ENCODE measurements around the gene DDX20.
"Not testable (repeated sequence)": the region's sequence is repeated elsewhere in the genome, so short reads cannot be mapped to it uniquely, and the experiment has no call there.

Gene DDX20

GRCh38 chr1:111793923-111794322, 38.2 kb downstream of the DDX20 start:
- no peak for DNase-seq

DNA sequence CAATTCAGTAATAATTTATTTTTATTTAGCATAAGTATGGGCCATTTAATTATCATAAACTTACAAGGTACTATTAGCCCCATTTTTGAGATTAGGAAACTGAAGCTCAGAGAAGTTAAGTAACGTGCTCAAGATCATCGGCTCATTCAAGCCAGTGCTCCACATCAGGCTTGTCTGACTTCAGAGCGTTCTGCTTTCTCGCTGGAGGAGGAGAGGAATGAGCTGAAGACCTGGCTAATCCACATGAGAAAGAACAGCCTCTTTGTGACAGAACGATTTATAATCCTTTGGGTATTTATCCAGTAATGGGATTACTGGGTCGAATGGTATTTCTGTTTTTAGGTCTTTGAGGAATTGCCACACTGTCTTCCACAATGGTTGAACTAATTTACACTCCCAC, 39.7 kb downstream of the DDX20 start:
- DNase-seq: no peak

DNA sequence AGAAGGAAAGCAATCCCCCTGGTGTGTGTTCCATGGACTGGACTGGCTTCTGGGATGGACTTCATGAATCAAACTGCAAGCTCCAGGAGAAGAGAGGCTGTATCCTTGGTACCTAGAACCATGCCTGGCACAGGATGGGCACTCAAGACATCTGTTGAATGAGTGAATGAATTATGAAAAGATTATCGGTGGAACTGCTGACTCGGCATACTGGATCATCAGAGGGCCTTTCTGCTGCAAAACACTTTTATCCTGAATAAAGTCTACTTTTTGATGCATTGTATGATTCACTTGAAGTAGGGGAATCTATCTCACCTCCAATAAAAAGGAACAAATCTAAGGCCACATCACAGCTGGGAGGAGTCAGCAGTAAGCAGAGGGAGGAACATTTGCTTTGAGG, 42.9 kb downstream of the DDX20 start:
- DNase-seq: no peak

GRCh38 chr1:111799722-111800121, 44.0 kb downstream of the DDX20 start:
- not testable (repeated sequence) for DNase-seq

DNA sequence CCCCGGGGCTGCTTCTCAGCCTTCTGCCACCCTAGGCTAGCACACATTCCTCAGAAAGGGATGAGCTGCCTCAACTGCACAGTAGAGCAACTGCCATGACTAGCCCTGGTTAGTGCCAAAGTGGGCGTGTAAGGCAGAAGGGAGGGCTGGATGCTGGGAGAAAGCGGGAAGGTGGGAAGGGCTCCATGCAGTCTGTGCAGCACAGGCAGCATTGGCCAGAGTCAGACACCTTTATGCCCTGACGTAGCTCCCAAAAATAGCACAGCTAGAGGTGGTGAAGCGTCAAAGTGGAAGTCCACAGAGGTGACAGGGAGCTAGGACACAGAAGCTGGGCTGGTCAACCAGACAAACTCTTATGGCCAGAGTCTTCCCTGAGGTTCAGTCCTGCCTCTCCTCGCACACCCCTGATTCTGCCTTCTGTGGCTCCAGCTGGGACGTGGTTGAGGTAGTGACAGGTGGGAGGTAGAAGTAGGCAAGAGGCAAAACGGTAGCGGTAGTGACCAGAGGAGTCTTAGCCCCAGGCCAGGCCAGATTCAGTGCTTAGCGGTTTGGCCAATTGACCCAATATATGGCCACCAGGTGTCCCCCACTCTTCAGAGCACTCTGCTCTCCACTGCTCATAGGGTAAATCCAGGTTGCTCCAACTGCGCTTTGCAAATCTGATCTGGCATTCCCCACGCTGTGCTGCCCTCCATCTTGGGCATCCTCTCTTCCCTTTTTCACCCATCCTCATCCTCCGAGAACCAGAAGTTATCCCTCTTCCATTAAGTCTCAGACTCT, 45.6 kb downstream of the DDX20 start:
- no peak for DNase-seq

GRCh38 chr1:111802110-111802509, 46.4 kb downstream of the DDX20 start:
- DNase-seq: no peak

DNA sequence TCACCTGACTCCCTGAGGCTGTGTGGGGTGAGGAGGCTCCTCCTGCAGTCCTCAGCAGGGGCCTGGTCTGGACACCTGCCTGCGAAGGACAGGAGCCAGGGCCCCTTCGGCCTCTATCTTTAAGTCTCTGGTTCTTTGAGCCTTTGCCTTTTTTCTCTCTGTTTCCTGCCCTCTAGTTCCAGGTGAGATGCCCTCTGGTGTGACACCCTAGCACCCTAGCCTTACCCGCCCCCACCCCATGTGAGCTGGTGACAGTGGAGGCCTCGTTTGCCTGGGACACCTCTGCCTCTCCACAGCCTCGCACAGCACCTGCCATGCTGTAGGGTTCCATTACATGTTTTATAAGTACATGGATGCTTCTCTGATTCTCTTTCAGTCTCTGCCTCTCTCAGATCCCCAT, 47.3 kb downstream of the DDX20 start:
- DNase-seq: no peak

DNA sequence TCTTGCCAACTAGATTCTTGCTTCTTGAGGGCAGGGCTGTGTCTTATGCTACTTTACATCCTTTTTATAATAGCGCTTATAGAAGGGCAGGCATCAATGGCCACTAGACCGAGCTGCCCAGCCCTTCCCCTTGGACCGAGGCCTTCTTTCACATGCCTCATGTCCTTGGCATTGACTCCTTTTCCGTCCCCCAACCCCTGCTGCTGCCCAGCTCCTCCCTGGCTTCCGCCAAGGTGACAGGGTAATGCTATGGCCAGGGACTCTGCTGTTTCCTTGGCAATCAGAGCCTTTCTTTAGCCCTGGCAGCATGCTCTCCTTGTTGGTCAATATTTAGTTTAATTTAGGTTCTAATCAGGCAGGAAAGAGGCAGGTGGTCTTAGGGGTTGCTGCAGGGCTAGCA, 48.2 kb downstream of the DDX20 start:
- DNase-seq: no peak

DNA sequence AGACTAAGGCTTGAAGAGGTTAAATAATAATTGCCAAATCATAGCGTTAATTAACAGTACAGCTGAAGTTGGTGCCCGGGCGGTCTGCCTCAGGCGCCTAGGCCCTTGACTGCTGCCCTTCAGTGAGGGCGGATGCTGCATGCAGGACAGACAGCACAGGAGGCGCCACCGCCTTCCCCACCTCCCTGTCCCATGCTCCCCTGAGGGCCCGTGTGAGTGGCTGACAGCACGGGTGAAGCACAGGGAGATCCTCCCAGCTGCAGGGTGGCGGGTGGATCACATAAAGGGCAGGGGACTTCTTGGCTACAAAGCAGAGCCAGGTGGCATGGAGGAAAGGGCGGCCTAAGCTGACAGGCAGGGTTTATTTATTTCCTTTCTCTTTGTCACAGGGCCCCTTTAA, 49.1 kb downstream of the DDX20 start:
- DNase-seq: no peak

- no peak for DNase-seq
These were observed 49.5 kb downstream of the DDX20 start for GRCh38 chr1:111805251-111805650.

- DNase-seq: no peak
These were observed 56.2 kb downstream of the DDX20 start for GRCh38 chr1:111811891-111812290.

- DNase-seq: no peak
These were observed 56.6 kb downstream of the DDX20 start for GRCh38 chr1:111812306-111812705.

DNA sequence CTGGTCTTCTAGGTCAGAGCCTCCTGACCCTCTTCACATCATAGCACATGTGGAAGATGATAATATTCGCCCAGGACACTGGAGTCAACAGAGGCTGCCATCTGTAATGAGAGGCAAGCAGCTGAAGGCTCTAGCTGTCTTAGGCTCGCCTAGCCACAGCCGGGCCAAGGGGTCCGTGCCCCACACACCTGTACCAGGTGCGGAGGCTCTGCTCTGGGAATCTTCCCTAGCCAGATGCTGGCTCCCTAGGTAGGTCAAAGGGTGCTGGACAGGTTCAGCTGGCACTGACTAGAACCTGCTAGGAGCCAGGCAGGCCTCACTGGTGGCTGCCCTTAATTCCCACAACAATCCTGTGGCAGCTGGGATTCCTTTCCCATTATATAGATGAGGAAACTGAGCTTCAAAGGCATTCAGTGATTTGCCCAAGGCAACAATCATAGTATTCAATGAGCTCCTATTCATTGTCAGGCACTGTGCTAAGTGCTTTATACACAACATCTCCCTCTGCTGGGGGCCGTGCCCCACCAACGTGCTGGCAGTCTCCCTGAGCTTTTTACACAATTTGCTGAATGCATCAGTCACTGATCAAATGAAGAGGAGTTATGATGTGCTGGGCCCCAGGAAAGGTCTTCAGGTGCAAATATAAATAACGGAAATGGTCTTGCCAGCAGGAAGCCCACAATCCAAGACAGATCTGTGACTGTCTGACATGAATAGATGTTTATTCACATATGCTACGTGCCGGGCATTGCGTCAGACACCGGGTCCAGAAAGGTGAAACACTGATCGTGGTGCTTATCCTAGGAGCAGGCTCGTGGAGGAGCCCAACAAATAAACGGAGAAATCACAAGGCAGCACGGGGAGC, 58.0 kb downstream of the DDX20 start:
- no peak for DNase-seq

DNA sequence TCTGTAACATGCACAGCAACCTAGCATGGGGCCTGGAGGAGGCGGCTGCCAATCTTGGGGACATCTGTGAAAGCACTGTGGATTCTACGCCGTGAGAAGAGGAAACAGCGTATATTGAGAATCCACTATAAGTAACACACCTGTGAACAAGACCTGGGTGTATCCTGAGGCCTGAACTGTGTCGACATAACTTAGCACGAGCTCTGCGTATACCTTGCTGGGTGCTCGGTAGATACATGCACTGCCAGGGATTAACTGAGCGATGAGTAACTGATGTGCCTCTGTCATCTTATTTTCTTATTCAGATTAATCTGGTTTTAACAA, 58.6 kb downstream of the DDX20 start:
- no peak for DNase-seq

DNA sequence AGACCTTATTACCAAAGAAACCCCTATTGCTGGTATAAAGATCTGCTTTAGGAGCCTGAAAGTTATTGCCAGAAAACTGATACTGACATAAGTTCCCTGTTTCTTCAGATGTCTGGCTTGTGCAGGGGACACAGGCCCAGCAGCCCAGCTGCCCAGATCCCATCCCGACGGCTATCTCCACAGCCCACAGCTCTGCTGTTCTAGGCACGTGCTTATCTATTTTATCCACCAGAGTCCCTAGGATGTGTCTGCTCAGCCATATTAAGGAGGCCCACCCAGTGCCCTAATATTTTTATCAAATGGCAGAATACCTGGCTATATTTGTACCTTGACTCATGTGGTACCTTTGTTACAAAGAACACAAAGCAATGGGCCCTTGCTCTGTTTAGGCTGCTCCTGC, 58.9 kb downstream of the DDX20 start:
- no peak for DNase-seq

Measured in activated naive CD4-positive, alpha-beta T cell treated with anti-CD3 and anti-CD28 coated beads, Interleukin-2, amount 50 U/mL, for 16 hours (primary cell).